Fibroblast of lung (primary cell): Measurements from ENCODE around the gene PCK2.

Experiments
- EZH2 ChIP-seq: IDR thresholded peaks from 2 replicates; pipeline ENCODE4 v1.5.1; 2012; ENCODE audit warnings: low read length, control low read depth, mild to moderate bottlenecking; ENCODE audit errors: missing control alignments
- TF ChIP-seq, protein P1 (sequence below), 2 donors: IDR thresholded peaks in 1 of 2; conservative IDR thresholded peaks in 1 of 2; 1 replicate in 1 of 2; 2 replicates in 1 of 2; pipeline ENCODE4 v1.5.1; 2011 to 2012; ENCODE audit warnings: low read length in 2 of 2, control low read depth in 1 of 2, inconsistent platforms in 1 of 2, low read depth in 1 of 2, mild to moderate bottlenecking in 1 of 2

DNA sequence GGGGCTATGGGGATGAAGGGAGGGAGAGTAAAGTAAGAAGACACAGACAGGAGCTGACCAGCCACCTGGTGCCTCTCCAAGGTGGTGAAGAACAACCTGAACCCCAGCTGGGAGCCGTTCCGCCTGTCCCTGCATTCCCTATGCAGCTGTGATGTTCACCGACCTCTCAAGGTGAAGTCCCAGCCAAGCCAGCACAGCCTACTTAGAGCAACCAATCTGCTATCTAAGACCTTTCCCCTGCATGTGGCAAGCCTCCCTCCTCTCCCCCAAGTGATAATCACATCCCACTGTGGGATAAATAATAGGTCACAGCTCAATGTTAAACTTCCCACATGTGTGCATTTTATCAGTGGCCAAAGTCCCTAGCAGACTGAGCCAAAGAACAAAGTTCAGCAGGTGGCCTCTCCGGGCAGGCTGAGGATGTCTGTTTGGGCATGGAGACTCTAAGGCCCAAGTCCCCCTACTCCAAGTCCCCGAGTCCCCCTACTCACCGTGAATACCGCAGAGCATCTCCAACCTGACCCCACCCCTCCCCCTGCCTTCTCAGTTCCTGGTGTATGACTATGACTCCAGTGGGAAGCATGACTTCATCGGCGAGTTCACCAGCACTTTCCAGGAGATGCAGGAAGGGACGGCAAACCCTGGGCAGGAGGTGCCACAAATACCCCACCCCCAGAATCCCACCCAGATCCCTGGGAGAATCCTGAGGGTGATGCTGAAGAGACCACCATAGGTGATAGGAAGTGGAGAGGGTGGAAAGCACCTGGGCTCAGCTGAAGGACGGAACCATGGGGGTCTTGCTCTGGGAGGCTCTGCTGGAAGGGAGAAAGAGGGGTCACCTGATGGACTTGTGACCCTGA is 19.3 kb upstream of the PCK2 start:
- TF ChIP-seq, protein P1, sequence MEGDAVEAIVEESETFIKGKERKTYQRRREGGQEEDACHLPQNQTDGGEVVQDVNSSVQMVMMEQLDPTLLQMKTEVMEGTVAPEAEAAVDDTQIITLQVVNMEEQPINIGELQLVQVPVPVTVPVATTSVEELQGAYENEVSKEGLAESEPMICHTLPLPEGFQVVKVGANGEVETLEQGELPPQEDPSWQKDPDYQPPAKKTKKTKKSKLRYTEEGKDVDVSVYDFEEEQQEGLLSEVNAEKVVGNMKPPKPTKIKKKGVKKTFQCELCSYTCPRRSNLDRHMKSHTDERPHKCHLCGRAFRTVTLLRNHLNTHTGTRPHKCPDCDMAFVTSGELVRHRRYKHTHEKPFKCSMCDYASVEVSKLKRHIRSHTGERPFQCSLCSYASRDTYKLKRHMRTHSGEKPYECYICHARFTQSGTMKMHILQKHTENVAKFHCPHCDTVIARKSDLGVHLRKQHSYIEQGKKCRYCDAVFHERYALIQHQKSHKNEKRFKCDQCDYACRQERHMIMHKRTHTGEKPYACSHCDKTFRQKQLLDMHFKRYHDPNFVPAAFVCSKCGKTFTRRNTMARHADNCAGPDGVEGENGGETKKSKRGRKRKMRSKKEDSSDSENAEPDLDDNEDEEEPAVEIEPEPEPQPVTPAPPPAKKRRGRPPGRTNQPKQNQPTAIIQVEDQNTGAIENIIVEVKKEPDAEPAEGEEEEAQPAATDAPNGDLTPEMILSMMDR (conservative IDR thresholded peaks at IDR 0.05 in 1 of 2, IDR thresholded peaks at IDR 0.05 in 1 of 2; ENCODE audit: low read depth in 1 of 2, low read length in 2 of 2) = no peak
- TF ChIP-seq EZH2 = no peak
